Activated CD8-positive, alpha-beta memory T cell treated with anti-CD3 and anti-CD28 coated beads, Interleukin-2, amount 50 U/mL, for 24 hours (primary cell): ENCODE measurements around the gene WIPF3.
"Not testable (repeated sequence)": the region's sequence is repeated elsewhere in the genome, so short reads cannot be mapped to it uniquely, and the experiment has no call there.

Experiments
- DNase-seq: peaks from one replicate; pipeline ENCODE4 v3.0.0-alpha.2; 2020; ENCODE audit errors: extremely low read depth

WIPF3 gene

GRCh38 chr7:29878081-29878688 lies 71.9 kb downstream of the WIPF3 start:
- DNase-seq: no peak

DNA sequence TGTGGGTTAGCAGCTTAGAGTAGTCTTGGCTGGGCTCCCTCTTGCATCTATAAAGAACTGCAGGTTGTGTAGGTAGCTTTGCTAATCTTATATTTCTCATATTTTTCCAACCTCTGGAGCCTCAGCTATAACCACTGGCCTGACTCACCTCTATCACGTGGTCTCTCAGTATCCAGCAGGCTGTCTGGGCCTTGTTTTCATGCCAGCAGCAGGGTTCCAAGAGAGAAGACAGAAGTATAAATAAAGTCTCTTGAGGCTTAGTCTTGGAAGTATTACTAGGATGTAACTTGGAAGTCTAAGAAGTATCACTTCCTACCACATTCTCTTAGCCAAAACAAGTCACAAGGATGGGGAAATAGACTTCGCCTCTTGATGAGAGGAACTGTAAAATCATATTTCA lies 73.3 kb downstream of the WIPF3 start:
- DNase-seq: no peak

DNA sequence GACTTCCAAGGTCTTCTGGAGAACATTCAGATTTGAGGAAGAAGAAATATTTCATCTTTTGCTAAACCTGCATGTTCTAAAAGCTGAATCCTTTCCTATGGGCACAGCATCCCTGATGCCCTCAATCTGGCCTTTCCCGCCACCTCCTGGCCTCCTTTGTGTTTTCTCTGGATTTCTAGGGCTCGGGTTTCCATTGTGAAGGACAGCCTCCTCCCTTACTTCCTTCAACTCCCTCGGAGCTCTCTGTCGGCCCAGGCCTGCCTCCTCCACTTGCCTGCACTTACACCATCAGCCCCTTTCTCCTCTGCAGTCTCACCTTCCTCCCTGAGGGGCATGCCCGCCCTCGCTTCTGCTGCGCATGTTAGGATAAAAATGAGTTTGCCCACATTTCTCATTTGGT lies 75.4 kb downstream of the WIPF3 start:
- no peak for DNase-seq

DNA sequence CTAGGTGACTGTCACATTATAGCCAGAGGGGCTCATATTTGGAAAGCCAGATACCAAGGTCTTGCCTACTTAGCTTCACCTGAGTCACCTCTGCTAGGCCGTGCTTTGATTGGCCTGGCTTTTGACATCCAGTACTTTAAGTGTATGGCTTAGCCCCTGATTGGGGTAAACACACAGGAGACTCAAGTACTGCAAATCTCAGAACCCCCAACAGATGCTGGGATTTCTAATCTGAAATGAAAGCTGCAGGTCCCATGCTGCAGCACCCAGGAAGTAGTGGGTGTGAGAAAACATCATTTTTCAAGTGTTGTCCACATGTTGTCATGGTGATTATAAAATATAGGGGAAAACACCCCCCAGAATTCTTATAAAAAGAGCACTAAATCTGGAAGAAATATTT lies 76.2 kb downstream of the WIPF3 start:
- DNase-seq: no peak

GRCh38 chr7:29883462-29884398 lies 77.4 kb downstream of the WIPF3 start:
- no peak for DNase-seq

DNA sequence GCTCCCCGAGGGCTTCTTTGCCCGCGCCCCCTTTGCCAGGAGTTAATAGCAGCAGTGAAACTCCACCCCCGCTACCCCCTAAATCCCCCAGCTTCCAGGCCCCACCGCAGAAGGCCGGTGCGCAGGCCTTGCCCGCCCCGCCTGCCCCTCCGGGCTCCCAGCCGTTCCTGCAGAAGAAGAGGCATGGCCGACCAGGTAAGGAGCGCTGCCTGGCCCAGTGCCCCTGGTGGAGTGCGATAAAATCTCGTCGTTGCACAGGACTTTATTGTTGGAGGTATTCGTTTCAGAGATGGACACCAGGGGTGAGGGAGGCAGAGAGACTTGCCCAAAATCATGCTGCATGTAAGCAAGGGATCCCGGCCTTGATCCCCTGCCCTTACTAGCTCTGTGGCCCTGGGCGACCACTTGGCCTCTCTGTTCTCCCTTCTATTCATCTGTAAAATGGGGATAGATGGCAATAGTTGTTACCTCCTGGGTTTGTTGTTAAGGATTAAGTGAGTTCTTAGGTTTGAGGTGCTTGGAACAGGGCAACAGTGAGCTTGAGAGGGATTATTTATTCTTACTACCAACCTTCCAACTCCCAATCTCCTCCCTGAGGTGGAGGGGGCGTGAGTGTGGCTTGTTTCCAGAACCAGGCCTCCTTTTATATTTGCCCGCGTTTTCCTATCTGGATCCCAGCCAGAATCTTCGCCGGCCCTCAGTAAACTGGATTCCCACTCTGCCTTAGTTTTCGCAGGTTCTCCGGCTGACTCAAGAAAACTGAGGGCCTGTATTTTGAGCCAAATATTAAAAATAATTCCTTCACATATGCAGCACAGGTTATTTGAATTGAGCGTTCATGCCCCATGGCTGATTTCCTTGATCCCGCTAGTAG lies 78.3 kb downstream of the WIPF3 start:
- no peak for DNase-seq

GRCh38 chr7:29885626-29886025 lies 79.3 kb downstream of the WIPF3 start:
- DNase-seq: no peak

GRCh38 chr7:29886827-29887226 lies 80.5 kb downstream of the WIPF3 start:
- DNase-seq: no peak

GRCh38 chr7:29888006-29888405 lies 81.7 kb downstream of the WIPF3 start:
- DNase-seq: no peak

GRCh38 chr7:29889288-29889687 lies 83.0 kb downstream of the WIPF3 start:
- DNase-seq: no peak

GRCh38 chr7:29890251-29890650 lies 83.9 kb downstream of the WIPF3 start:
- no peak for DNase-seq

DNA sequence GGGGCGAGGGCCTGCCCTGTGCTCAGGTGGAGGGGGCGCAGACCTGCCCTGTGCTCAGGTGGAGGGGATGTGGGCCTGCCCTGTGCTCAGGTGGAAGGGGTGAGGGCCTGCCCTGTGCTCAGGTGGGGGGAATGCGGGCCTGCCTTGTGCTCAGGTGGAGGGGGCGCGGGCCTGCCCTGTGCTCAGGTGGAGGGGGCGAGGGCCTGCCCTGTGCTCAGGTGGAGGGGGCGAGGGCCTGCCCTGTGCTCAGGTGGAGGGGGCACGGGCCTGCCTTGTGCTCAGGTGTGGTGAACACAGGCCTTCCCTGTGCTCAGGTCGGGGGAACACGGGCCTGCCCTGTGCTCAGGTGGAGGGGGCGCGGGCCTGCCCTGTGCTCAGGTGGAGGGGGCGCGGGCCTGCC lies 84.5 kb downstream of the WIPF3 start:
- not testable (repeated sequence) for DNase-seq

DNA sequence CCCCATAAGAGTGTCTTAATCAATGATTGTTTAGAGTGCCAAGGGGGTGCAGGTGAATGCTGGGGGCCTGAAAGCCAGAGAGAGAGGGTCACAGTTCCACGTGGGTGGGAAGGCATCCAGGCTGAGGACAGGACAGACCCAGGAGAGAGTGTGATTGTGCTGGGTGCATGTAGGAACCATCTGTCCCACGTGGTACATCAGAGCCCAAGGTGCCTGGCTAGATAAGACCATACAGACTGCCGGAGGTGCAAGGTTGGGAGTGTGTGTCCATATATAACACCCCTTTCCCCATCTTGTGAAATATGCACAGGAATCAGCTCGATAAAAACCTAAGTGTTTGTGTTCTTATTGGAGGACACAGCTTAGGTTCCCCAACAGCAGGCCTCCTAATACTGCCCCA lies 85.5 kb downstream of the WIPF3 start:
- DNase-seq: no peak

GRCh38 chr7:29892231-29892630 lies 85.9 kb downstream of the WIPF3 start:
- no peak for DNase-seq

DNA sequence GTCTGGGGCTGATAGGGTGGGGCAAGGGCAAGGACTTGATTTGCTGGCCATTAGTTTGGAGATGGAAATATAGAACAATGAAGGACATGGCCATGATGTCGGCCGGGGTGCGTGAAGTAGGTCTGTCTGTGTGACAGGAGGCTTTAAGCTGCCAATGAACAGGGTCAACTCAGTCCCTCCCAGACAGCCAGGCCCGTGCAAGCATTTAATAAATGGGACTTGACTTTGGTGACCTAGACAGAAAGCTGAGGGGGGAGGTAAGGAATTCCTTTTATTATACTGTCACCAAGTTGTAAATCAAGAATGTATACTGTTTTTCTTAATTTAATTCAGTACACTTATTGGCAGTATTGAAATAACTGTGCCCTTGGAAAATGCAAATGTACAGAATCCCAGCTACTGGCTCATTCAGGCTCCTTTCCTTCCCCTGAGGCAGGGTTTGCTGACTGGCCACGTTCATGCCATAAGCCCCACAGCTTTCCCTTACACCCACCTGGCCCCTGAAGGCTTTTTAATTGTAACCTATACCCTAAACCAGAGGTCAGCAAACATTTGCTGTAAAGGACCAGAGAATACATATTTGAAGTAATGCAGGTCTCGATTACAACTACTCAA lies 87.2 kb downstream of the WIPF3 start:
- no peak for DNase-seq

DNA sequence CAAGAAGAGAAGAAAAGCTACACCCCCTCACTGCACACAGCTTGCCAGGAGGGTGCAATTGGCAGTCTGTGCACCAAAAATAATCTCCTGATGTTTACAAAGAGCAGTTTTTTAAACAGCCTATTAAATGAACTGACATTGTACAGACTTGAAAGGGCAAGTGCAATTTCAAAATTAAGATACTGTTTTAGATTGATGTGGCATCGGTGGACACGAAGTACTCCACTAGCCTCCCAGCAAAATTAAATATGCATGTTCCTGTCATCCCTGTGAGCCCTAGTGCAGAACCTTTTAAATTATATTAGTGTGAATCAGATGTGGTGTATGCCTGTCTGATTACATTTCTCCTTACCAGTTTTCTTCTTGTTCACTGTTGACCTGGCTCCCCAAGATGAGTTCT lies 87.9 kb downstream of the WIPF3 start:
- DNase-seq: no peak

- no peak for DNase-seq
Observed at GRCh38 chr7:29895559-29895958, 89.3 kb downstream of the WIPF3 start.

GRCh38 chr7:29896685-29897411 lies 90.5 kb downstream of the WIPF3 start:
- DNase-seq: no peak

DNA sequence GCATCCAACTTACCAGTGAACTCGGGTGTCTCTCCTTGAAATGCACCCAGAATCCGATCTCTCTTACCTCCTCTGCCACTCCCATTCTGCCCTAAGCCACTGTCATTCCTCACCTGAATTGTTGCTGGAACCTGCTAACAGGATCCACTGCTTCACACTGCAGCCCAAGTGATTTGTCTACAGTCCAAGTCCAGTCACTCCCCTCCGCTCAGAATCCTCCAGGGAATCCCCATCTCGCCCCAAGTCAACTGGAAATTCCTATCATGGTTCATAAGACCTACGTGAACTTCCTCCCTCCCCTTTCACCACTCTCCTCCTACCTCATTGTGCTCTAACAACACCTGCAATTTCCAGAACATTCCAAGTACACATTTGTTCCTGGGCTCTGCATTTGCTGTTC lies 92.0 kb downstream of the WIPF3 start:
- no peak for DNase-seq

DNA sequence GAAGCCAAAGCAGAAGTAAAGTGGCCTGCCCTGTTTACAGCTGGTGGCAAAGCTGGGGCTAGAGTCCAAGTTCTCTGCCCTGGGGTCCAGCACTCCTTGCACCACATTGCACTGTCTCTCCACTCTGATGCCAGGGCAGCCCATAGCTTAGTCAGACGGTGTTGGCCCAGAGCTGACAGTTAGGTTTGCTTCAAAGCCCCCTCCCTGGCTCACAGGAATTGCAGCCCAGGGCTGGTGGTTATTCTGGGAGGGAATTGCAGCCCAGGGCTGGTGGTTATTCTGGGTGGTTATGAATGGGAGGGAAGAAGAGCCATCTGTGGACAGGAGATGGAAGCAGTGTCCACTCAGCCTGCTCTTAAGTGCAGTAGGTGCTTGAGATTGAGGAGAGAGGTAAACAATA lies 94.4 kb downstream of the WIPF3 start:
- DNase-seq: no peak
